T-helper 2 cell treated with Interferon-gamma antibody and Interleukin-4, amounts not matched to agents 5 μg/mL and 100 μg/mL, for 36 hours (primary cell): ENCODE measurements around the gene DRG2.

Source experiments
- DNase-seq: peaks from one replicate; pipeline ENCODE4 v3.0.0; 2021; ENCODE audit warnings: low spot score
- H3K27ac Mint-ChIP-seq: one replicate; pipeline ENCODE4 v1.8.0; 2021; ENCODE audit warnings: mild to moderate bottlenecking, mixed read lengths
- H3K27me3 Mint-ChIP-seq: one replicate; pipeline ENCODE4 v1.8.0; 2021; ENCODE audit warnings: low read depth, mixed read lengths
- H3K36me3 Mint-ChIP-seq: one replicate; pipeline ENCODE4 v1.8.0; 2021; ENCODE audit warnings: low read depth, mixed read lengths
- H3K4me1 Mint-ChIP-seq: one replicate; pipeline ENCODE4 v1.8.0; 2021; ENCODE audit warnings: low read depth, mixed read lengths
- H3K4me3 Mint-ChIP-seq: one replicate; pipeline ENCODE4 v1.8.0; 2022; ENCODE audit warnings: mild to moderate bottlenecking, moderate library complexity, mixed read lengths
- H3K9me3 Mint-ChIP-seq: one replicate; pipeline ENCODE4 v1.8.0; 2021; ENCODE audit warnings: mixed read lengths

Gene DRG2

GRCh38 chr17:18087610-18088491, at the start of gene DRG2:
DRG2 (plus strand) TSS chr17:18087948; CDS start chr17:18088024, 76 bp downstream.
- Mint-ChIP-seq H3K9me3 (no peaks in the 10 kb centered on the region), H3K27ac (peak within 1 kb of the TSS; percentile 96), H3K36me3 (peaks cover 16% of the 10 kb centered on the region), H3K27me3 (no peaks in the 10 kb centered on the region), H3K4me3 (peak within 1 kb of the TSS; percentile 99), H3K4me1 (peaks cover 20% of the 10 kb centered on the region)
- peak; percentile 89 for DNase-seq

- Mint-ChIP-seq H3K36me3 (peaks cover 3% of the 10 kb centered on the region), H3K4me3 (peak overlapping the region; percentile 98), H3K27me3 (no peaks in the 10 kb centered on the region), H3K9me3 (no peaks in the 10 kb centered on the region), H3K27ac (peak overlapping the region; percentile 97), H3K4me1 (peaks cover 37% of the 10 kb centered on the region)
- peak; percentile 18 for DNase-seq
Observed at GRCh38 chr17:18038149-18038850, 49.4 kb upstream of the DRG2 start.

GRCh38 chr17:18038861-18039534, 48.8 kb upstream of the DRG2 start, which contains the start of the genes ATPAF2 and GID4:
ATPAF2 (minus strand) TSS chr17:18039168; CDS start chr17:18039013, 155 bp downstream.
GID4 (plus strand) TSS chr17:18039408; CDS start chr17:18039465, 57 bp downstream.
- Mint-ChIP-seq H3K4me1 (peaks cover 33% of the 10 kb centered on the region), H3K9me3 (no peaks in the 10 kb centered on the region), H3K27me3 (no peaks in the 10 kb centered on the region), H3K27ac (peak within 1 kb of the TSS; percentile 97), H3K36me3 (peaks cover 3% of the 10 kb centered on the region), H3K4me3 (peak within 1 kb of the TSS; percentile 98)
- DNase-seq, result peak; percentile 100

GRCh38 chr17:18039535-18040260, 48.0 kb upstream of the DRG2 start:
- peaks cover 33% of the 10 kb centered on the region for H3K4me1 Mint-ChIP-seq
- peak overlapping the region; percentile 98 for H3K4me3 Mint-ChIP-seq
- peaks cover 6% of the 10 kb centered on the region for H3K36me3 Mint-ChIP-seq
- no peaks in the 10 kb centered on the region for H3K9me3 Mint-ChIP-seq
- H3K27me3 Mint-ChIP-seq, result no peaks in the 10 kb centered on the region
- DNase-seq, result peak; percentile 9
- peak overlapping the region; percentile 97 for H3K27ac Mint-ChIP-seq

GRCh38 chr17:18040261-18040858, 47.4 kb upstream of the DRG2 start:
- Mint-ChIP-seq H3K4me1 (peaks cover 33% of the 10 kb centered on the region), H3K36me3 (peaks cover 7% of the 10 kb centered on the region), H3K4me3 (peak overlapping the region; percentile 90), H3K27me3 (no peaks in the 10 kb centered on the region), H3K9me3 (no peaks in the 10 kb centered on the region), H3K27ac (peak overlapping the region; percentile 83)
- DNase-seq, result no peak

- Mint-ChIP-seq H3K27me3 (no peaks in the 10 kb centered on the region), H3K36me3 (peaks cover 7% of the 10 kb centered on the region), H3K27ac (no peak overlapping the region), H3K9me3 (no peaks in the 10 kb centered on the region), H3K4me1 (peaks cover 33% of the 10 kb centered on the region), H3K4me3 (peak overlapping the region; percentile 90)
- no peak for DNase-seq
Observed at GRCh38 chr17:18041776-18042175, 46.0 kb upstream of the DRG2 start.

- Mint-ChIP-seq H3K4me3 (no peak overlapping the region), H3K4me1 (peaks cover 24% of the 10 kb centered on the region), H3K27me3 (no peaks in the 10 kb centered on the region), H3K36me3 (peaks cover 10% of the 10 kb centered on the region), H3K27ac (no peak overlapping the region), H3K9me3 (no peaks in the 10 kb centered on the region)
- no peak for DNase-seq
Observed at GRCh38 chr17:18042983-18043382, 44.8 kb upstream of the DRG2 start.

GRCh38 chr17:18043491-18043890, 44.3 kb upstream of the DRG2 start:
- H3K4me1 Mint-ChIP-seq, result peaks cover 20% of the 10 kb centered on the region
- H3K27ac Mint-ChIP-seq, result no peak overlapping the region
- no peaks in the 10 kb centered on the region for H3K27me3 Mint-ChIP-seq
- no peaks in the 10 kb centered on the region for H3K9me3 Mint-ChIP-seq
- H3K36me3 Mint-ChIP-seq, result peaks cover 10% of the 10 kb centered on the region
- H3K4me3 Mint-ChIP-seq, result no peak overlapping the region
- no peak for DNase-seq

- peaks cover 18% of the 10 kb centered on the region for H3K4me1 Mint-ChIP-seq
- H3K27me3 Mint-ChIP-seq, result no peaks in the 10 kb centered on the region
- H3K36me3 Mint-ChIP-seq, result peaks cover 11% of the 10 kb centered on the region
- no peak overlapping the region for H3K4me3 Mint-ChIP-seq
- no peak for DNase-seq
- H3K27ac Mint-ChIP-seq, result no peak overlapping the region
- no peaks in the 10 kb centered on the region for H3K9me3 Mint-ChIP-seq
Observed at GRCh38 chr17:18044609-18045008, 43.1 kb upstream of the DRG2 start.

GRCh38 chr17:18045691-18046350, 41.9 kb upstream of the DRG2 start:
- no peak for DNase-seq
- no peaks in the 10 kb centered on the region for H3K27me3 Mint-ChIP-seq
- peaks cover 11% of the 10 kb centered on the region for H3K36me3 Mint-ChIP-seq
- H3K27ac Mint-ChIP-seq, result no peak overlapping the region
- peaks cover 10% of the 10 kb centered on the region for H3K4me1 Mint-ChIP-seq
- H3K9me3 Mint-ChIP-seq, result no peaks in the 10 kb centered on the region
- H3K4me3 Mint-ChIP-seq, result no peak overlapping the region

GRCh38 chr17:18055597-18055996, 32.2 kb upstream of the DRG2 start:
- DNase-seq, result no peak
- no peak overlapping the region for H3K4me3 Mint-ChIP-seq
- H3K27ac Mint-ChIP-seq, result no peak overlapping the region
- H3K27me3 Mint-ChIP-seq, result no peaks in the 10 kb centered on the region
- no peaks in the 10 kb centered on the region for H3K9me3 Mint-ChIP-seq
- peaks cover 26% of the 10 kb centered on the region for H3K36me3 Mint-ChIP-seq
- peaks cover 7% of the 10 kb centered on the region for H3K4me1 Mint-ChIP-seq

- no peaks in the 10 kb centered on the region for H3K27me3 Mint-ChIP-seq
- no peak overlapping the region for H3K4me3 Mint-ChIP-seq
- no peak for DNase-seq
- peaks cover 9% of the 10 kb centered on the region for H3K4me1 Mint-ChIP-seq
- H3K36me3 Mint-ChIP-seq, result peaks cover 26% of the 10 kb centered on the region
- H3K9me3 Mint-ChIP-seq, result no peaks in the 10 kb centered on the region
- peak overlapping the region; percentile 5 for H3K27ac Mint-ChIP-seq
Observed at GRCh38 chr17:18056214-18056613, 31.5 kb upstream of the DRG2 start.
